ENCODE data around the gene SLC19A3.
"Not testable (repeated sequence)": the region's sequence is repeated elsewhere in the genome, so short reads cannot be mapped to it uniquely, and the experiment has no call there.

The SLC19A3 gene

GRCh38 chr2:227701556-227701955, 16.3 kb downstream of the SLC19A3 start:
- DNase-seq: no peak

- DNase-seq: no peak
These were observed 20.7 kb downstream of the SLC19A3 start for GRCh38 chr2:227696990-227697679.

GRCh38 chr2:227687189-227687588, 30.6 kb downstream of the SLC19A3 start:
- no peak for DNase-seq

GRCh38 chr2:227684258-227684657, 33.6 kb downstream of the SLC19A3 start:
- DNase-seq: no peak

GRCh38 chr2:227677928-227678327, 39.9 kb downstream of the SLC19A3 start:
- no peak for DNase-seq

- DNase-seq: no peak
These were observed 43.3 kb downstream of the SLC19A3 start for GRCh38 chr2:227674485-227674884.

- not testable (repeated sequence) for DNase-seq
These were observed 44.2 kb downstream of the SLC19A3 start for GRCh38 chr2:227673620-227674019.

- no peak for DNase-seq
These were observed 46.5 kb downstream of the SLC19A3 start for GRCh38 chr2:227671170-227671905.

GRCh38 chr2:227666631-227667170, 51.1 kb downstream of the SLC19A3 start, which contains the start of gene SCYGR5:
SCYGR5 (plus strand) TSS chr2:227666804; CDS start chr2:227666804, 0 bp downstream.
- DNase-seq: not testable (repeated sequence)

- no peak for DNase-seq
These were observed 52.5 kb downstream of the SLC19A3 start for GRCh38 chr2:227665189-227665940.

GRCh38 chr2:227661827-227662226, 56.0 kb downstream of the SLC19A3 start:
- DNase-seq: no peak

GRCh38 chr2:227661025-227661649, 56.7 kb downstream of the SLC19A3 start:
- no peak for DNase-seq

- no peak for DNase-seq
These were observed 60.5 kb downstream of the SLC19A3 start for GRCh38 chr2:227657199-227657845.

- DNase-seq: no peak
These were observed 62.4 kb downstream of the SLC19A3 start for GRCh38 chr2:227655454-227655853.

GRCh38 chr2:227654426-227654825, 63.4 kb downstream of the SLC19A3 start:
- DNase-seq: no peak

- no peak for DNase-seq
These were observed 64.4 kb downstream of the SLC19A3 start for GRCh38 chr2:227653419-227653818.

- DNase-seq: no peak
These were observed 73.8 kb downstream of the SLC19A3 start for GRCh38 chr2:227643990-227644551.

GRCh38 chr2:227642656-227643055, 75.2 kb downstream of the SLC19A3 start:
- no peak for DNase-seq

GRCh38 chr2:227634201-227634600, 83.6 kb downstream of the SLC19A3 start:
- DNase-seq: no peak

Measured in NCI-H524 (cell line).